Right ventricle myocardium superior (tissue), 1 donor: ENCODE data around the gene MRPS7. TPM values are rescaled to one million over a fixed set of nuclear protein-coding genes. Genes with fewer than 3 reads are reported as not detected.
"Not testable (repeated sequence)": the region's sequence is repeated elsewhere in the genome, so short reads cannot be mapped to it uniquely, and the experiment has no call there.

ENCODE experiments used
- ATAC-seq: fragments of 200-7000 bp; cut with Tn5 transposase; one replicate; pipeline ENCODE4 v1.9.1; 2020; ENCODE audit warnings: mild to moderate bottlenecking; ENCODE audit not compliant: poor library complexity
- DNase-seq: peaks from one replicate; pipeline ENCODE4 v3.0.0-alpha.2; 2020
- intact Hi-C: fragments of 100-400 bp; cut with DNase I; formaldehyde crosslinking; loops from one replicate; pipeline ENCODE4 v1.11.2; 2022
- total RNA-seq: library from RNA; stranded (reverse); fragmentation: NEBNext Ultra II Directional; extraction: Animal tissue kit (Norgen Biotek cat#: 25700); gene quantifications from one replicate; pipeline ENCODE4 v1.2.1, GENCODE V29; 2021
- donor health status: DM: no; HTN: yes; CAD: no; lungs with severe emphysema.

MRPS7 gene
- total RNA-seq, 1 donor from 2014 or later, result 125 TPM

- intact Hi-C loops, ATAC-seq: not testable (repeated sequence)
- peak; percentile 73 for DNase-seq
Observed at GRCh38 chr17:75292810-75293448, 31.2 kb downstream of the MRPS7 start.

DNA sequence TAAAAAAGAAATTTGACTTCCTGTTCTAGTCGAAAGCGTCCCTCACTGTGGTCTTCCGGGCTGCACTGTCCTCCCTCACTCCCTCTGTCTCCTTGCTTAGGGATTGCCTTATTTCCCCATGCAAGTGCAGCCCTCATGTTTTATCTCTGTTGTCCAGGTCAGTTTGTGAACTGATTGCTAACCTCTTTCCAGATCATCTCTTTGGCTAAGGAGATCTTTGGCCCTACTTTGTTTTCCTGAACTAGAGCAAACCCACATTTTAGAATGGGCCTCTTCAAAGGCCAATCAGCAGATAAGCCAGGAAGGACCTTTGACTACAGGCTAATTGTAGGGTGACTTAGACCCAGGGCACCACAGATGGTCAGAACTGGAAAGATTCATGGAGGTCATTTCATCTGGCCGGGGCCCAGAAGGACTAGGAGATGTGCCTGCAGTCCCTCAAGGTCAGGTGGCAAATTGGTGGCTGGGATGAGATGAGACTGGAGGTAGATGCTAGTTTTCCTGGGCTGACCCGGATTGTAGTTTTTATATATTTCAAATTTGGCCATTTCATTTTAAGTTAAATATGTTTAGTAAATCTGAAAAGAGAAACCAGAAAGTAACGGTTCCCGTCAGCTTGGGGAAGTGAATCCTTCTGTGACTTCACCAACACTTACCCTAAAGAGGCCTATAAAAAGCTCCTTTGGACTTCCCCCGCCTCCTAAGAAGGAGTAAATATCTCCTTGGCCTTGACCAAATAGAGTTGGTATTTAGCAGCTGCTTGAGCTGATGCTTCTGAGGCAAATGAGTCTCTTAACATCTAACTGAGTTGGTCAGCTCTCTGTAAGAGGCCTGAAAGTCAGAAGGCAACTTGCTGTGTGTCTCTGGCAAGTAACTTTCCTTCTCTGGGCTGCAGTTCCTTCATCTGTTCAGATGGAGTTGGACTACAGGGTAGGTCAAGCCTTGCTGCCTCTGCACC is 33.8 kb downstream of the MRPS7 start:
- intact Hi-C loops, result no loop called here
- no peak for DNase-seq
- peak; percentile 68 for ATAC-seq

GRCh38 chr17:75300280-75300679 is 38.6 kb downstream of the MRPS7 start:
- ATAC-seq (no peak), DNase-seq (no peak)
- intact Hi-C loops, result no loop called here

DNA sequence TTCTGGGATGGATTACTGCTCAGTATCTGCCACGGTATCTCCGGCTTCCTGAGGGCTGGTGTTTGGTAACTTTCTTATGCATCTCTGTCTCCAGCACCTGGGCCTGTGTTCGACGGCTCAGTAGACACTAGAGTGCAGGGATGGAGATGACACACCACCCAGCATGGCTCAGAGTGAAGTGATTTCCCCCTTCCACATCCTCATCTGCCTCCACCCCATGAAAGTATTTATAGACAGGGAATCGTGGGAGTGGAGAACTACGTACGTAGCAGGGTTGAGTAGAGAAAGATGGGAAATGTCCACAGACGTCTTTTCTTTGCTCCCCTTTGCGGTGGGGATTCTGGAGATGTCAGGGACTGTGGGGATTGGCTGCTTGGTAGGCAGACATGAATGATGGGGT is 39.4 kb downstream of the MRPS7 start:
- intact Hi-C loops, result no loop called here
- ATAC-seq, result no peak
- no peak for DNase-seq

DNA sequence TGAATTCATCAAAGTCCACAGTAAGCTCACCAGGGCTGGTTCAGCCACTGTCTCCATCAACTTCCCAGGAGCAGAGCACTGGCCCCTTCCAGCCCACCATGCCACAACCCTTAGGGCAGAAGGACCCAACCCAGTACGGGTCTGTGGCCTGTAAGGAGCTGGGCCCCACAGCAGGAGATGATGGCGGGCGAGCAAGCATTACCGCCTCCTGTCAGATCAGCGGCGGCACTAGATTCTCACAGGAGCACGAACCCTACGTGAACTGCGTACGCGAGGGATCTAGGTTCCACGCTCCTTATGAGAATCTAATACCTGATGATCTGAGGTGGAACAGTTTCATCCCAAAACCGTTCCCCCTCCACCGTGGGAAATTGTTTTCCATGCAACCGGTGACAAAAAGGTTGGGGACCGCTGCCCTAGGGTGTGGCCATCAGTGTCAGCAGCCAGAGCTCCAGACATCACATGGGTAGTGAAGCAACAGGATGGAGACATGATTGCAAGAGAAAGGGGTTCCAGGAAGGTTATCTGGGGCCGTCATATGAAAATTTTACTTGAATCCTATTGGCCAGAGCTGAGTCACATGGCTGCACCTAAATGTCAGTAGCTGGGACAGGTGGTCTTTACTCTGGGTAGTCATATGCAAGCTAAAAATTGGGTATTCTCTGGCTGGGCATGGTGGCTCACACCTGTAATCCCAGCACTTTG is 40.0 kb downstream of the MRPS7 start:
- DNase-seq (no peak), ATAC-seq (no peak)
- intact Hi-C loops, result no loop called here

GRCh38 chr17:75307957-75308731 is 46.5 kb downstream of the MRPS7 start:
- intact Hi-C loops, result no loop called here
- ATAC-seq (no peak), DNase-seq (no peak)

DNA sequence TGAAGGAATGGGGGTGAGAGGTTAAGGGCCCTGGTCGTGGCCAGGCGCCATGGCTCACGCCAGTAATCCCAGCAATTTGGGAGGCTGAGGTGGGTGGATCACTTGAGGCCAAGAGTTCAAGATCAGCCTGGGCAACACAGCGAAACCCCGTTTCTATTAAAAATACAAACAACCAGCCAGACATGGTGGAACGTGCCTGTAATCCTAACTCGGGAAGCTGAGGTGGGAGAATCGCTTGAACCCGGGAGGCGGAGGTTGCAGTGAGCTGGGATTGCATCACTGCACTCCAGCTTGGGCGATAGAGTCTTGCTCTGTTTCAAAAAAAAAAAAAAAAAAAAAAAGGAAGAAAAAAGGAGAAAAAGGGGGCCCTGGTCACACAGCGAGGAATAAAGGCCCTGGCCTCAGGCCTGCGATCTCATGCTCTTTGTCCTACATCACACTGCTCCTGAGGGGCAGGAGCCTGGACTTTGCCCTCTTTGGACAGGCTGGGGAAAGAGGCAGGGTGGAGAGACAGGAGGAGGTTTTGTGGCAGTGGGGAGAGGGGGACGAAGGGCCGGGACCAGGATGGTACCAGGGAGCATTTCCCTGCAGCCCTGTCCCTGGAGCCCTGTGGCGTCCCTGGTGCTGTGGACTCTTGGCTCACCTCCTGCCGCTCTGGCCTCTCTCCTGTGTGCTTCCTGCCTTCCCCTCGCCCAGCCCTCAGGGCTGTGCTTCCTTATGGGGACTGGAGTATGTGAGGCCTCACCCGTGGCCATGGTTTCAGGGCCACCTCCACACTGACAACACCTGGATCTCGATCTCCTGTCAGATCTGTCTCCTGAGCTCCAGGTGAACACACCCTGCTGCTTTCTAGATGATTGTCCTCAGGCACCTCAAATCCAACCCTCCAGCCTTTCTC is 47.3 kb downstream of the MRPS7 start:
- ATAC-seq (peak; percentile 56), DNase-seq (no peak)
- intact Hi-C loops, result no loop called here

DNA sequence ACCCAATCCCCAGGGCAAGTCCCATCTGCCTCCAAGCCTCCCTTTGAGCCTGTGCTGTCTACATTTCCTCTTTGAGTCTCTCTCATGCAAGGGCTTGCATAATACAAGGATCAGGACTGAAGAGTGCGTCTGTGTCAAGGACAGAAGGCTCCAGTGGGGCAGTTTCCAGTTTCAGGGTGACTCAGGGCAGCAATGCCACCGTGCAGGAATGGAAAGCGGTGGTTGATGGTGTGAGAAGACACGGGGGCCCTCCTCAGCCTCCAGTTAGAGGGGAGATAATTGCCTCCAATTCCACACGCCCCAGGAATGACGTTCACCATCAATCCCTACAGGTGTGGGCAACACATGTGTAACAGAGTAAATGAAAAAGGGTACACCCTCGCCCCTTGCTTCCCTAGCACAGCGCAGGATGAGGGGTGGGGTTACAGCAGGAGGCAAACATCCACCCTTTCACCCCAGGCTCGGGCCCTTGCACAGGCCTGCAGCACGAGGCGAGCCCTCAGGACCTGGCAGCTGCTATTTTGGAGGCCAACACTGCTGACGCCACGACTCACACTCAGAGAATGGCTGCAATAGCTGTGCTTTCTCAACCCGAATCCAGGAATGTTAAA is 52.4 kb downstream of the MRPS7 start:
- ATAC-seq (peak; percentile 54), DNase-seq (peak; percentile 58)
- intact Hi-C loops, result no loop called here

GRCh38 chr17:75315541-75316243 is 54.0 kb downstream of the MRPS7 start:
- ATAC-seq (no peak), DNase-seq (no peak)
- intact Hi-C loops, result no loop called here

Other genes starting within 250 kb of the MRPS7 start
- gene MRPL58, start 249.2 kb upstream of the MRPS7 start, total RNA-seq, result 46.6 TPM
- 832 TPM for gene ATP5PD, start 214.9 kb upstream of the MRPS7 start, total RNA-seq
- gene KCTD2, start 214.7 kb upstream of the MRPS7 start, total RNA-seq, result 23.8 TPM
- gene SLC16A5, start 173.9 kb upstream of the MRPS7 start, total RNA-seq, result 6.5 TPM
- 5.3 TPM for gene ARMC7, start 151.9 kb upstream of the MRPS7 start, total RNA-seq
- gene NT5C, start 130.1 kb upstream of the MRPS7 start, total RNA-seq, result 24.6 TPM
- gene JPT1, start 107.4 kb upstream of the MRPS7 start, total RNA-seq, result 15.0 TPM
- 200 TPM for gene SUMO2, start 78.9 kb upstream of the MRPS7 start, total RNA-seq
- 25.2 TPM for gene NUP85, start 56.2 kb upstream of the MRPS7 start, total RNA-seq
- gene GGA3, start 273 bp upstream of the MRPS7 start, total RNA-seq, result 22.3 TPM
- gene MIF4GD, start 9.4 kb downstream of the MRPS7 start, total RNA-seq, result 13.7 TPM
- 12.5 TPM for gene SLC25A19, start 27.6 kb downstream of the MRPS7 start, total RNA-seq
- gene GRB2, start 143.8 kb downstream of the MRPS7 start, total RNA-seq, result 53.1 TPM
- gene TMEM94, start 194.8 kb downstream of the MRPS7 start, total RNA-seq, result 38.0 TPM